HK-2 (cell line): Measurements from ENCODE around the gene SPDEF.

Source experiments
- DNase-seq: peaks from one replicate; pipeline ENCODE4 v3.0.0-alpha.2; 2018; ENCODE audit not compliant: unreplicated experiment

The SPDEF gene

DNA sequence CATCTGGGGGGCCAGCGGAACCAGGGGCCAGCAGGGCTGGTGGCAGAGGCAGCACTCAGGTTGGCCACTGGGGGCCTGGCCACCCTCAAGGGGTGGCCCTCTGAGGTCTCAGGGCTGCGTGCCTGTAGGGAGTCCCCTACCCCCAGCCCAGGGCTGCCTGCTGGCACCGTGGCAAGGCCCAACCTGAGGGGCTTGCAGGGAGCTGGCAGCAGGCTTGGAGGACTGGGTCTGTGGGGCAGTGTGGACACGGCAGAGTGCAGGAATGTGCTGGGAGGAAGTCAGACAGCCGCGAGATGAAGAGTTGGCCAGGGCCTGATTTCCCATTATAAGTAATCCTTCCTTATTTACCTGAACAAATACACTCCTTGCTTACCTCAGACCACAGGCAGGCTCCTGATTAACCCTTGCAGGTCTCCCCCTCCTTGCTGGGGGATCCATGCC, at the start of gene SPDEF:
Gene SPDEF (minus strand): TSS at position 299 of the 441 bp plus-strand sequence. CDS start 11,874 bp downstream, outside the sequence.
- DNase-seq = no peak

DNA sequence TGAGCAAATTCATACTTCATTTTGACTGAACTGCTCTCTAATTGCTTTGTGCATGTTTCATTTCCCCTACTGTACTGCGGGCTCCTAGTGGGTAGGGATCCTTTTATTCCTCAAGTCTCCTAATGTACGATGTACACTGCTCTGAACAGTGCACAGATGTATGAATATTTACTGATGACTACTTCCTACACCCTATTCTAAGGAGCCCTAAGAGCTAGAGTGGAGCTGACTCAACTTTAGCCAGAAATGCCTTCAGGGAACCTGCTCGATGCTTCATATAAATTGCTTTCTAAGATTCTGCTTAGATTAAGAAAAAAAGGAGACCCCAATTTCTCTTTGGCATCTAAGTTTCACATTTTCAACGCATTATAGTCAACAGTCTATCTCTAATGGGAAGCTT, 47.6 kb upstream of the SPDEF start:
- DNase-seq = no peak

DNA sequence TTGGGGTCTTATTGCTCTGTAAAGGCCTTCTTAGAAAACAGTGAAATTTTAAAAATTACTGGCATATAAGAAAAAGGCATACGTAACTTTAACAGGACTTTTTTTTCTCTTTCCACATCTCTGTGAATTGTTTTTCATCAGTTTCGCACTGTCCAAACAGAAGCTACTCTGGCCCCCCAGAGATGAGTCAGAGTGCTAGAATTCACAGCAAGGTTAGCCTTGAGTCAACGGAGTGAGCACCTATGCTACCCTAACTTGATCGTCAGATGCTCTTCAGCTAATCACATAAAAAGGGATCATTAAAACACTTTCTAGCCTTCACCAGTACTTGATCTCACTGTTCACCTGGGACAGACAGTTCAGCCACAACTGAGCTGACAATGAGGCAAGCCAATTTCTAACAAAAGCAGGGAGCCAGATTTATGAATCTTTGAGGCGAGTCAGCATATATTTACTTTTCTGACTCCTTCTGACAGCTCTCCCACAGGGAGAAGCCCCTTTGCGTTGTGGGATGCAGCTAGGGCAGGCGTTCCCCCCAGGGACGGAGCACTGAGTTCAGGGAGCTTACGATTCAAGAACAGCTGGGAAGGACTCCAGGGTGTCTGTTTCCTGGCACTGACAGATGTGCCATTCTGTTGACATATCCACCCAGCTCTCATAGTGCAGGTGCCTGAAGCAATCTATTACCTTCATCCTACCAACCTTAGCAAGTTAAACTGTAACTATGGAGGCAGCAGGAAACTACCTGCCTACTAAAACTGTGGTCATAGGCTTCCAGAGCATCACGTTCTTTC, 46.4 kb upstream of the SPDEF start:
- no peak for DNase-seq

- DNase-seq = no peak
Observed at GRCh38 chr6:34601706-34602105, 45.6 kb upstream of the SPDEF start.

GRCh38 chr6:34600796-34601195, 44.7 kb upstream of the SPDEF start:
- DNase-seq = no peak

- no peak for DNase-seq
Observed at GRCh38 chr6:34600101-34600500, 44.0 kb upstream of the SPDEF start.

DNA sequence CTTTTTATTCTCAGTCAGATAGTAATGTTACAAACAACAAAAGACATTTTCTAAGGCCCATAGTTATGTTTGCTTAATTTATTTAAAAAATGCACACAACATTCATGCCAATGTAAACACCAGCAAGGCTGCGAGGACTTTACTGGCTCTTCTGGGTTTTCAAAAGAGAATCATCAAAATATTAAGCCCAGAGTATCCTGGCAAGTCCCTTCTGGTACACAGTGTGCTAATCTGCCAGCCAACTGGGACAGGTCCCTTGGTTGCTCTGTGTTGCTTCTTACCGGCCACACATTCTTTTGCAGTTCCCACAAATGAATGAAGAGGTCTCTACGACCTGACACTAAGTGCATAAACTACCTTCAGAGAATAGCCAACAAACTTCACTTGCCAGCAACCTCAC, 42.6 kb upstream of the SPDEF start:
- DNase-seq = no peak

- DNase-seq = no peak
Observed at GRCh38 chr6:34597605-34598353, 41.6 kb upstream of the SPDEF start.

GRCh38 chr6:34596798-34597197, 40.7 kb upstream of the SPDEF start:
- DNase-seq = no peak

- no peak for DNase-seq
Observed at GRCh38 chr6:34595332-34596184, 39.4 kb upstream of the SPDEF start.

GRCh38 chr6:34593701-34594100, 37.6 kb upstream of the SPDEF start:
- no peak for DNase-seq

- DNase-seq = no peak
Observed at GRCh38 chr6:34592208-34592952, 36.3 kb upstream of the SPDEF start.

DNA sequence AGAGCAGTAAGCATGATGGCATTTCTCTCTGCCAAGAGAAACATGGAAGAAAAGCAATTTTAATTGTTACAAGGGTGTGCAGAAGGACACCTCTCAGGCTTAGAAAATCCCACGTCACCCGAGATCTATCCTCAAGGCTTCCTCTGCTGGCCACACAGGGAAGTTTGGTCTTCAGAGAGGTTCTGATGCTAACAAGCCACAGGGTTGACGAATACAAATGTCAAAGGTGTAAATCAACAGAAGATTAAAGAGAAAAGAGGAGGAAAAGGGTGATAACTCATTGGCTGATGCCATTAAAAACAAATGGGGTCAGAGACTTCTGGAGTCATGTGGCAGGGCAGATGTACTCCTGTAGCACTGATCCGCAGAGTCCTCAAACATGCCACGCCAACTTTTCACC, 33.6 kb upstream of the SPDEF start:
- DNase-seq = no peak

DNA sequence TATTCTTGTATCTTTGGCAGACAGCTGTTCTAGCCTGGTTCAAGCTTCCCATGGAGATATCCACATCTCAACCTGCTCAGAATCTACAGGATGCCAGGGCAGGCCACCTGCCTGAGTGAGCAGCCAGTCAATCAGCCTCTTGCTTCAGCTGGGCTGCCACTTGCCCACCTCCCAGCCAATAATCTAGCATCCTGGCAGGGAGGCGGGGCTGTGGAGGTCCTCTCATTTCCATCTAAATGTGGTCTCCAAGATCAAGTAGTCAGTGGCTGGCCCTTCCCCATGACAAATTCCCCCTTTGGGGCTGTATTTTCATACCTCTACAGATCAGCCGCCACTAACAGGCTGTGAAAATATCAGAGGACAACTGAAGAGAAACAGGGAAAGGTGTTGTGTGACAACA, 33.0 kb upstream of the SPDEF start:
- no peak for DNase-seq

DNA sequence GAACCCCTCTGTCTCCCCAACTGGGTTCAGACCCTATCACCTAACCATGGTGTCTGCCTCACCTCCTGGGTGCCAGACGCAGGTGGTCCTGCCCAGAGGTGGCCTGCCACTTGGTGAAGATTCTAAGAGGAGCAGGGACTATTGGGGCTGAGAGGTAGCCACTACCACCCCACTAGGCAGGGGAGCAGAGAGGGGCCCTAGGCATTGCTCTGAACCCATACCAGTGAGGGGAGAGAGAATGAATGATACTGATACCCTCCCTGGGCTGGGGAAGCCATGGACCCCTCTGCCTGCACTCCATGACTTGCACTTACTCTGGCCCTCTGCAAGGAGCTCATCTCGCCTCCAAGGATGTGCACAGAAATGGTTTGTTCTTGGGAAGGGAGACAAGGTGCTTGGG, 31.7 kb upstream of the SPDEF start:
- no peak for DNase-seq

GRCh38 chr6:34587325-34587724, 31.2 kb upstream of the SPDEF start:
- no peak for DNase-seq

DNA sequence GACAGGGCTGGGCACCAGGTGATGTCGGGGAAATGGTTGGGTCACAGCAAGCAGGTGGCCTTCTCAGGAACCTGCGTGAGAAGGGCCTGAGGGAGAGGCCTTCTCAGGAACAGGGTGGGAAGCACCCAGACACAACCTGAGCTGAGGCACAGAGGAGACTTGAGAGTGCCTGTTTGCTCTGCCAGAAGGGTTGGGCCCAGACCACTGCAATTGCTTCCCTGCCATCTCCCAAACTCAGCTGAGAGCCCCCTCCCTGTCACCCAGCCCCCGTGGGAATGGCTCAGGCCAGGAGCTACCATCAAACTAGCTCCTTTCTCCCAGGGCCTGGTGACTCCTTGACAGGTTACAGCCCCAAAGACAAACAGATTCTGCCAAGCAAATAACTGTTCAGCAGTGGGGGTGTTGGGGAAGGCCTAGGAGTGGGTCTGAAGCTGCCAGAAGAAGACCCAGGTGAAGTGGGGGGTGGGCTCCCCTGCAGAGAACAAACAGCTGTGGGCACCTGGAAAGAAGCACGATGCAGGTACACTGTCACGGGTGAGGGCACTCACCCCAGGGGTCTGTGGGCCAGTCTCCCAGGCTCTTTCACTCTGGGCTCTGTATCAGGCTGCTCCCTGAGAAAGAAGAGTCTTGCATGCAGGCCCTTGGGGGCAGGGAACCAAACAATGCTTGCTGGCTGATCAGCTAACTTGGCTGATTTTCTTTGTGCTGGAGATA, 30.4 kb upstream of the SPDEF start:
- no peak for DNase-seq

DNA sequence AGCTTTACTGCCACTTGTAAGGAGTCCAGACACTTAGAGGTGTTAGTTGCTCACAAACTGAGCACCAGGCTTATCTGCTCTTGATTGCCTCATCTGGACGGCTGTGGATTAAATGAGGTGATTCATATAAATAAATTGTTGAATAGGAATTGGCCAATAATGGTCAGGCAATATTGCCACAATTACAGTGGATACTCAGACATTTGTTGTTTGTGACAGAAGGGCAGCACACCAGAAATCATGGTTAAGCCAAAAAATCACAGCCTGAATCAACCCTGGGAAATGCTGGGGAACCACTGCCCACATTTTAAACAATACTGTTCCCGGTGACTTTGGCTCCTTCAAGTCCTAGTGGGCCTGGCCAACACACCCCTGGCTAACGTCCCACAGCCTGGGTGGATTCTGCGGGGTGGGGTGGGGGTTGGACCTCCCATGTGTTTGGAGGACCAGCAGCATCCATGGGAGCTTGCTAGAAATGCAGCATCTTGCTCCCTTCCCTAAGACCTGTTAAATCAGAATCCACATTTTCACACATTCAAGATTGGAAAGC, 29.5 kb upstream of the SPDEF start:
- no peak for DNase-seq

DNA sequence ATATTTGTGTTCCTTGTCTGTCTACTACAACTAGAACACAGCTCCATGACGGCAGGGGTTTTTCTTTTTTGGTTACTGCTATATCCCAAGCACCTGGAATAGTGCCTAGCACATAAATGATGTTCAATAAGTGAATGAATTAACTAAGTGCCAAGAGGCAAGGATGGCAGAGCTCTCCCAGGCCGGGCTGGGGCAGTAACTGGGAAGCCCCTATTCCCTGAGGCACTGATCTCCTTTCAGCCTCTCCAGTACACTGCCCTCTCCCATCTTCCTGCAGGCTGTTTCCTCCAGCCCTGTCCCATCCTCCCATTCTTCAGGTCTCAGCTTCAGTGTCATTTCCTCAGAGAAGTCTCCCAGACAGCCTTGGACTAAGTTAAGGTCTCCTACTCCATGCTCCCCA, 29.0 kb upstream of the SPDEF start:
- no peak for DNase-seq

GRCh38 chr6:34584694-34585093, 28.6 kb upstream of the SPDEF start:
- no peak for DNase-seq
